ENCODE results near the gene GAL3ST2. TPM values are rescaled to one million over a fixed set of nuclear protein-coding genes. Genes with fewer than 3 reads are reported as not detected.

Gene GAL3ST2
- total and polyA plus RNA-seq, 2 of the 8 experiments (the other 6 are each of a cell fraction or from before 2014, with no cell fraction given), result not detected

GRCh38 chr2:241796610-241797138 is 20.1 kb downstream of the GAL3ST2 start:
- Histone ChIP-seq H4K20me1 (replicated peaks in 1 of 2; ENCODE audit: control insufficient read depth in 1 of 2, insufficient read depth in 2 of 2, low read length in 2 of 2) (no peaks in the 10 kb centered on the region), H3K9ac (replicated peaks in 1 of 4; ENCODE audit: extremely low read depth in 1 of 4, low read depth in 3 of 4, low read length in 3 of 4) (no peak overlapping the region), H2BK20ac (ENCODE audit: low read length) (no peak overlapping the region), H3K36me3 (ENCODE audit: control insufficient read depth in 2 of 4, insufficient read depth in 4 of 4, low read length in 3 of 4) (no peaks in the 10 kb centered on the region), H2BK120ac (replicated peaks; ENCODE audit: low read depth, low read length) (no peak overlapping the region), H3K4ac (replicated peaks; ENCODE audit: insufficient read length, low read depth, low read length) (no peak overlapping the region), H2BK15ac (ENCODE audit: low read length) (no peak overlapping the region), H3K27ac (ENCODE audit: low read depth, low read length) (no peak overlapping the region), H3K4me1 (replicated peaks in 1 of 4; ENCODE audit: control insufficient read depth in 3 of 4, insufficient read depth in 4 of 4, low read length in 3 of 4) (peaks cover 0 to 3% (median 0%) of the 10 kb centered on the region in 4 experiments; a peak in 2 of 7 replicates), H2BK12ac (ENCODE audit: low read depth, low read length) (no peak overlapping the region), H3K4me2 (ENCODE audit: insufficient read depth in 1 of 2, low read depth in 2 of 2, low read length in 2 of 2) (no peak overlapping the region), H3K9me3 (ENCODE audit: insufficient read depth in 2 of 2, low read depth in 1 of 2, low read length in 1 of 2) (peaks cover 0 to 2% of the 10 kb centered on the region in 2 experiments; a peak in 3 of 4 replicates), H3K4me3 (ENCODE audit: extremely low read depth in 1 of 4, insufficient read depth in 2 of 4, low read depth in 3 of 4, low read length in 4 of 4) (no peak overlapping the region), H3K79me1 (ENCODE audit: low read depth, low read length) (no peaks in the 10 kb centered on the region), H4K8ac (ENCODE audit: extremely low read depth, insufficient read depth, low read length) (no peak overlapping the region), H2AK5ac (ENCODE audit: low read depth, low read length) (no peak overlapping the region), H3K27me3 (replicated peaks in 1 of 4; ENCODE audit: control insufficient read depth in 3 of 4, extremely low read depth in 1 of 4, insufficient read depth in 3 of 4, low read length in 3 of 4) (no peaks in the 10 kb centered on the region), H3K18ac (ENCODE audit: extremely low read depth, low read length) (no peak overlapping the region), H4K5ac (ENCODE audit: insufficient read length, low read depth, low read length) (no peak overlapping the region), H4K91ac (replicated peaks; ENCODE audit: insufficient read length, low read length) (no peak overlapping the region), H3K56ac (replicated peaks; ENCODE audit: insufficient read length, low read depth, low read length) (no peak overlapping the region), H3K23ac (ENCODE audit: insufficient read length) (no peak overlapping the region), H2AFZ (ENCODE audit: low read length) (no peak overlapping the region), H3K14ac (ENCODE audit: insufficient read length) (no peak overlapping the region), H2BK5ac (ENCODE audit: low read depth, low read length) (no peak overlapping the region), H3K79me2 (ENCODE audit: control insufficient read depth in 1 of 2, insufficient read depth in 2 of 2, low read length in 2 of 2) (no peaks in the 10 kb centered on the region), H3K23me2 (ENCODE audit: low read depth, low read length) (peaks cover 2% of the 10 kb centered on the region; the same call in 1 of the 2 replicates)
- POLR2A ChIA-PET (ENCODE audit: partially characterized antibody), result no interaction called here
- FAIRE-seq, result no peak
- 91% methylated on average over 13 of the region's 13 CpGs; no CpG with 5 or more reads in 1 of the 2 experiments for WGBS, 2 experiments (ENCODE audit: extremely low coverage in 1 of 2, insufficient coverage in 1 of 2, insufficient read length in 1 of 2, insufficient replicate concordance in 2 of 2, low coverage in 1 of 2, low lambda C conversion rate in 2 of 2, missing lambda C conversion rate in 1 of 2)
- TF ChIP-seq BACH1 (IDR thresholded peaks at IDR 0.05; ENCODE audit: low read length) (no peak), GABPA (IDR thresholded peaks at IDR 0.05; ENCODE audit: borderline replicate concordance, insufficient read depth, low read length) (no peak), CHD2 (IDR thresholded peaks at IDR 0.05; ENCODE audit: low read length) (no peak), SIRT6 (IDR thresholded peaks at IDR 0.05; ENCODE audit: low read length) (no peak), SIN3A (conservative IDR thresholded peaks at IDR 0.05 in 1 of 2, IDR thresholded peaks at IDR 0.05 in 1 of 2; ENCODE audit: low read depth in 1 of 2, low read length in 2 of 2) (no peak)
- CTCF ChIA-PET (ENCODE audit: partially characterized antibody), result interaction anchor here (0.6 to 1.6 kb wide), 3 partner anchors 9 to 82 kb away, joined by 3 to 5 read pairs (median 4); no protein-coding TSS in a partner anchor
- no peak for DNase-seq (ENCODE audit: low read depth in 1 of 2, low spot score in 2 of 2)

Data from H1 (cell line).